HCT116 (cell line): Measurements from ENCODE around the gene CMIP.

Experiments
- EZH2 ChIP-seq: fragments of 200-600 bp; sonication (generic); IDR thresholded peaks from 2 replicates; pipeline ENCODE4 v1.6.1; 2017; ENCODE audit warnings: antibody characterized with exemption, mixed run types
- EZH2phosphoT487 ChIP-seq: fragments of 200-600 bp; IDR thresholded peaks from 2 replicates; pipeline ENCODE4 v1.6.1; 2018; ENCODE audit warnings: antibody characterized with exemption, borderline replicate concordance
- POLR2A ChIP-seq: IDR thresholded peaks from 2 replicates; pipeline ENCODE4 v1.7.0; 2011; ENCODE audit warnings: borderline replicate concordance; ENCODE audit not compliant: insufficient read depth, insufficient read length; ENCODE audit errors: extremely low read depth
- POLR2AphosphoS5 ChIP-seq: IDR thresholded peaks from 2 replicates; pipeline ENCODE4 v1.6.1; 2011; ENCODE audit warnings: mild to moderate bottlenecking, low read depth, low read length, moderate library complexity
- ZNF274 ChIP-seq: fragments of 200-500 bp; sonication (Bioruptor generic); IDR thresholded peaks from 2 replicates; pipeline ENCODE4 v1.6.1; 2014; ENCODE audit warnings: mild to moderate bottlenecking, low read depth, low read length, inconsistent platforms
- TF ChIP-seq, protein P1 (sequence below), 3 experiments: fragments of 200-600 bp in 1 of 3; sonication (generic) in 1 of 3; IDR thresholded peaks in 2 of 3; conservative IDR thresholded peaks in 1 of 3; 2 replicates each; pipeline ENCODE4 v1.5.1; 2012 to 2017; ENCODE audit warnings: low read depth in 2 of 3, low read length in 2 of 3, antibody characterized with exemption in 1 of 3, borderline replicate concordance in 1 of 3, control low read depth in 1 of 3, mild to moderate bottlenecking in 1 of 3, mixed read lengths in 1 of 3, mixed run types in 1 of 3, moderate library complexity in 1 of 3; ENCODE audit not compliant: insufficient read depth in 1 of 3
- TF ChIP-seq, protein P2 (sequence below): IDR thresholded peaks from 2 replicates; pipeline ENCODE4 v1.6.1; 2011; ENCODE audit warnings: mild to moderate bottlenecking, low read length, moderate library complexity; ENCODE audit not compliant: insufficient replicate concordance; ENCODE audit errors: extremely low read depth

DNA sequence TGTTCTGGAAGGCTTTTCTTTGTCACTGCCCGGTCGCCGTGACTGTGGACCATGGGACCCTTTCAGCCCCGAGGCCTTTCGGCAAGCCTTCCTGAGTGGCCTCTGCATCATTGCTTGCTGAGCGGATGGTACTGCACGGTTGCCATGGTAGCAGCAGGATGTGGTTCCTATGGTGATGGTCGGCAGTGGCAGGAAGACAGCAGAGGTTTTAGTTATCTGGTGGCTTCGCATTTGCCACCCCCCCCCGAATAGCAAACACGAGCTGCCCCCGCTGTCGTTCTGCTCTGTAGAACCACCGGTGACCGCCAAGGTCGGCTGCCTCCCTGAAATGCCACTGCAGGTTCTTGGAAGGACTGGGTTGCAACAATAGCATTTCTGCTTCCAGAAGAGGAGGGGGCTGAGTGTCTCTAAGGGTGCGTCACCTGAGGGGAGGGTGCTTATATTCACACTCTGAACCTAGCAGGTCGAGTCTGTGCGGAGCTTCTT, 76.6 kb downstream of the CMIP start:
- no peak for TF ChIP-seq POLR2A
- no peak for TF ChIP-seq EZH2
- TF ChIP-seq ZNF274: no peak
- TF ChIP-seq, protein P1, sequence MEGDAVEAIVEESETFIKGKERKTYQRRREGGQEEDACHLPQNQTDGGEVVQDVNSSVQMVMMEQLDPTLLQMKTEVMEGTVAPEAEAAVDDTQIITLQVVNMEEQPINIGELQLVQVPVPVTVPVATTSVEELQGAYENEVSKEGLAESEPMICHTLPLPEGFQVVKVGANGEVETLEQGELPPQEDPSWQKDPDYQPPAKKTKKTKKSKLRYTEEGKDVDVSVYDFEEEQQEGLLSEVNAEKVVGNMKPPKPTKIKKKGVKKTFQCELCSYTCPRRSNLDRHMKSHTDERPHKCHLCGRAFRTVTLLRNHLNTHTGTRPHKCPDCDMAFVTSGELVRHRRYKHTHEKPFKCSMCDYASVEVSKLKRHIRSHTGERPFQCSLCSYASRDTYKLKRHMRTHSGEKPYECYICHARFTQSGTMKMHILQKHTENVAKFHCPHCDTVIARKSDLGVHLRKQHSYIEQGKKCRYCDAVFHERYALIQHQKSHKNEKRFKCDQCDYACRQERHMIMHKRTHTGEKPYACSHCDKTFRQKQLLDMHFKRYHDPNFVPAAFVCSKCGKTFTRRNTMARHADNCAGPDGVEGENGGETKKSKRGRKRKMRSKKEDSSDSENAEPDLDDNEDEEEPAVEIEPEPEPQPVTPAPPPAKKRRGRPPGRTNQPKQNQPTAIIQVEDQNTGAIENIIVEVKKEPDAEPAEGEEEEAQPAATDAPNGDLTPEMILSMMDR (IDR thresholded peaks at IDR 0.05 in 2 of 3, conservative IDR thresholded peaks at IDR 0.05 in 1 of 3; ENCODE audit: borderline replicate concordance in 1 of 3, insufficient read depth in 1 of 3, low read depth in 2 of 3, low read length in 2 of 3): no peak
- TF ChIP-seq EZH2phosphoT487: no peak
- no peak for TF ChIP-seq POLR2AphosphoS5
- TF ChIP-seq, protein P2, sequence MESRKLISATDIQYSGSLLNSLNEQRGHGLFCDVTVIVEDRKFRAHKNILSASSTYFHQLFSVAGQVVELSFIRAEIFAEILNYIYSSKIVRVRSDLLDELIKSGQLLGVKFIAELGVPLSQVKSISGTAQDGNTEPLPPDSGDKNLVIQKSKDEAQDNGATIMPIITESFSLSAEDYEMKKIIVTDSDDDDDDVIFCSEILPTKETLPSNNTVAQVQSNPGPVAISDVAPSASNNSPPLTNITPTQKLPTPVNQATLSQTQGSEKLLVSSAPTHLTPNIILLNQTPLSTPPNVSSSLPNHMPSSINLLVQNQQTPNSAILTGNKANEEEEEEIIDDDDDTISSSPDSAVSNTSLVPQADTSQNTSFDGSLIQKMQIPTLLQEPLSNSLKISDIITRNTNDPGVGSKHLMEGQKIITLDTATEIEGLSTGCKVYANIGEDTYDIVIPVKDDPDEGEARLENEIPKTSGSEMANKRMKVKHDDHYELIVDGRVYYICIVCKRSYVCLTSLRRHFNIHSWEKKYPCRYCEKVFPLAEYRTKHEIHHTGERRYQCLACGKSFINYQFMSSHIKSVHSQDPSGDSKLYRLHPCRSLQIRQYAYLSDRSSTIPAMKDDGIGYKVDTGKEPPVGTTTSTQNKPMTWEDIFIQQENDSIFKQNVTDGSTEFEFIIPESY: no peak
